PC-3 (cell line): ENCODE data around the gene BFSP1.

Experiments
- EZH2 ChIP-seq: fragments of 300-600 bp; sonication (generic); IDR thresholded peaks from one replicate; pipeline ENCODE4 v1.6.1; 2017; ENCODE audit warnings: antibody characterized with exemption, mild to moderate bottlenecking, low read length; ENCODE audit not compliant: unreplicated experiment
- TF ChIP-seq, protein P1 (sequence below): fragments of 300-600 bp; sonication (generic); conservative IDR thresholded peaks from 2 replicates; pipeline ENCODE4 v1.5.1; 2017; ENCODE audit warnings: antibody characterized with exemption, low read depth, mild to moderate bottlenecking, low read length

GRCh38 chr20:17470521-17470920 lies 60.7 kb downstream of the BFSP1 start:
- TF ChIP-seq, protein P1, sequence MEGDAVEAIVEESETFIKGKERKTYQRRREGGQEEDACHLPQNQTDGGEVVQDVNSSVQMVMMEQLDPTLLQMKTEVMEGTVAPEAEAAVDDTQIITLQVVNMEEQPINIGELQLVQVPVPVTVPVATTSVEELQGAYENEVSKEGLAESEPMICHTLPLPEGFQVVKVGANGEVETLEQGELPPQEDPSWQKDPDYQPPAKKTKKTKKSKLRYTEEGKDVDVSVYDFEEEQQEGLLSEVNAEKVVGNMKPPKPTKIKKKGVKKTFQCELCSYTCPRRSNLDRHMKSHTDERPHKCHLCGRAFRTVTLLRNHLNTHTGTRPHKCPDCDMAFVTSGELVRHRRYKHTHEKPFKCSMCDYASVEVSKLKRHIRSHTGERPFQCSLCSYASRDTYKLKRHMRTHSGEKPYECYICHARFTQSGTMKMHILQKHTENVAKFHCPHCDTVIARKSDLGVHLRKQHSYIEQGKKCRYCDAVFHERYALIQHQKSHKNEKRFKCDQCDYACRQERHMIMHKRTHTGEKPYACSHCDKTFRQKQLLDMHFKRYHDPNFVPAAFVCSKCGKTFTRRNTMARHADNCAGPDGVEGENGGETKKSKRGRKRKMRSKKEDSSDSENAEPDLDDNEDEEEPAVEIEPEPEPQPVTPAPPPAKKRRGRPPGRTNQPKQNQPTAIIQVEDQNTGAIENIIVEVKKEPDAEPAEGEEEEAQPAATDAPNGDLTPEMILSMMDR, result no peak
- no peak for TF ChIP-seq EZH2
